Small intestine (tissue), 7 donors: ENCODE data around the gene USF3. TPM values are rescaled to one million over a fixed set of nuclear protein-coding genes. Genes with fewer than 3 reads are reported as not detected.
A peak's percentile ranks its signal among the peaks of the same experiment; 100 is the strongest.

Experiments used
- DNase-seq, 2 donors: peaks; one replicate each; pipeline versions ENCODE4 v3.0.0 to v3.0.0-alpha.2; 2013
- FAIRE-seq: peaks from 2 replicates; lab custom pipeline; 2012; peaks lifted over from hg19 to GRCh38; lab: Jason Lieb, UNC
- H3K27ac ChIP-seq, 3 donors: one replicate each; pipeline ENCODE4 v1.5.1; 2013; ENCODE audit warnings: low read length in 2 of 3, mild to moderate bottlenecking in 2 of 3, control low read depth in 1 of 3, inconsistent platforms in 1 of 3, low read depth in 1 of 3, moderate library complexity in 1 of 3
- H3K27me3 ChIP-seq, 3 donors: one replicate each; pipeline ENCODE4 v1.6.1; 2013; ENCODE audit warnings: low read length in 3 of 3, inconsistent platforms in 1 of 3; ENCODE audit not compliant: control insufficient read depth in 3 of 3, insufficient read depth in 3 of 3
- H3K36me3 ChIP-seq, 3 donors: one replicate each; pipeline ENCODE4 v1.6.1; 2013; ENCODE audit warnings: low read length in 3 of 3, inconsistent platforms in 1 of 3, low read depth in 1 of 3, mild to moderate bottlenecking in 1 of 3, moderate library complexity in 1 of 3; ENCODE audit not compliant: control insufficient read depth in 3 of 3, insufficient read depth in 2 of 3
- H3K4me1 ChIP-seq, 3 donors: one replicate each; pipeline ENCODE4 v1.6.1; 2013; ENCODE audit warnings: low read length in 2 of 3, inconsistent platforms in 1 of 3, low read depth in 1 of 3, mild to moderate bottlenecking in 1 of 3, moderate library complexity in 1 of 3; ENCODE audit not compliant: control insufficient read depth in 3 of 3, insufficient read depth in 2 of 3
- H3K4me3 ChIP-seq, 3 donors: one replicate each; pipeline ENCODE4 v1.5.1; 2013; ENCODE audit warnings: low read length in 3 of 3, control low read depth in 1 of 3, inconsistent platforms in 1 of 3, low read depth in 1 of 3, mild to moderate bottlenecking in 1 of 3, moderate library complexity in 1 of 3
- H3K9me3 ChIP-seq, 2 donors: one replicate each; pipeline ENCODE4 v1.6.1; 2013; ENCODE audit warnings: low read depth in 1 of 2, low read length in 1 of 2; ENCODE audit not compliant: control insufficient read depth in 2 of 2, insufficient read depth in 1 of 2
- WGBS, 3 donors: extraction: QIAGEN DNeasy Blood & Tissue Kit; methylation state at CpG; one replicate each; pipeline ENCODE4 v1.1.7; 2013; 5-methylcytosine and 5-hydroxymethylcytosine counted together
- polyA plus RNA-seq, 4 donors: library from polyadenylated mRNA; stranded (reverse) in 3 of 4; unstranded in 1 of 4; fragments of 200-250 nt in 3 of 4; fragments of 120-200 nt in 1 of 4; gene quantifications; one replicate each; pipeline versions ENCODE4 v1.2.1 to v1.2.3, GENCODE V29; 2013
- donor health status: healthy with polysubstance abuse.
- donor health status: control.
- donor health status: control.
- donor health status: Bipolar disorder and iron deficiency.
- donor health status: healthy.

The USF3 gene
- polyA plus RNA-seq, 4 donors = 3.2 to 17.2 (median 7.4) TPM

DNA sequence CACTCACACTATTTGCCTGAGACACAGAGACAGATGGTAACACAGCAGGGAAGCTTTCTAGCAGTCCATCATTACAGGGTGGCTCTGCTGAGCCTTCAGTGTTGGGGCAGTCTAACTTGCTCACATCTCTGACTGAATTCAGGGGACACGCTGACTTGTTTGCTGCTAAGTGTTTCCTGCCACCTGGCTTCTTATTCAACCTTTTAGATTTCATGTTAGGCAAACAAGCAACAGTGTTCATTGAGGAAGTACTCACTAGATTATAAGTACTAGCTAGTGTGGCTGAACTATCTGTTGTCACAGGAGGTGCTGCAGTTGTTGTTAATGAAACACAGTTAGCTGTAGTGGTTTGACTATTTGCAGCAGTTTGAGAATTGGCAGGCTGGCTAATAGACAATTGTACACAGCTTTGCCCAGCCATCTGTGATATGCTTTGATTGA is 37.3 kb downstream of the USF3 start:
- no peaks in the 10 kb centered on the region for H3K27me3 ChIP-seq
- DNase-seq (no peak), FAIRE-seq (no peak)
- H3K4me3 ChIP-seq = no peak overlapping the region
- peaks cover 5 to 31% (median 14%) of the 10 kb centered on the region in 3 donors for H3K36me3 ChIP-seq
- H3K4me1 ChIP-seq = peaks cover 0 to 8% (median 0%) of the 10 kb centered on the region in 3 donors
- WGBS, 3 donors = 81 to 100% (median 89%) methylated on average over 1 of the region's 1 CpG
- H3K9me3 ChIP-seq = no peaks in the 10 kb centered on the region
- no peak overlapping the region for H3K27ac ChIP-seq

DNA sequence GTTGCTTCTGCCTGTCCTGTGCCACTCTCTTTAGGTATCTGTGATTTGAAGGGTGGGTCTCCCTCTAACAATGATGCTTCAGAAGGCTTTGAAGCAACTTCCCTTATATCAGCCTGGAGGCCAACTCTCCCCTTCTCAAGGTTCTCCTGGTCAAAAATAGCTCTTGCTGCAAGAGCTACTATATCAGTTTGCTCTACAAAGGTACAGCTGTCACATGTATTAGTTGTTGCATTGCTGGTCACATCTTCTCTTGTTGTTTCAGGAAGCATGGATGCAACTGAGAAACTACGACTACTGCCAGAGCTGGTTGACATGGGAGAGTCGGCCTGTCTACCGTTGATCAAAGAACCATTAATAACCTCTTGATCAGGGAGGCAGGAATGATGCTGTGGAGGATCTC is 38.3 kb downstream of the USF3 start:
- H3K9me3 ChIP-seq = no peaks in the 10 kb centered on the region
- H3K27me3 ChIP-seq = no peaks in the 10 kb centered on the region
- H3K36me3 ChIP-seq = peaks cover 5 to 31% (median 12%) of the 10 kb centered on the region in 3 donors
- no peaks in the 10 kb centered on the region for H3K4me1 ChIP-seq
- no peak overlapping the region for H3K27ac ChIP-seq
- no peak for FAIRE-seq
- DNase-seq = no peak
- no peak overlapping the region for H3K4me3 ChIP-seq
- 96 to 98% (median 97%) methylated on average over 3 of the region's 3 CpGs for WGBS, 3 donors

DNA sequence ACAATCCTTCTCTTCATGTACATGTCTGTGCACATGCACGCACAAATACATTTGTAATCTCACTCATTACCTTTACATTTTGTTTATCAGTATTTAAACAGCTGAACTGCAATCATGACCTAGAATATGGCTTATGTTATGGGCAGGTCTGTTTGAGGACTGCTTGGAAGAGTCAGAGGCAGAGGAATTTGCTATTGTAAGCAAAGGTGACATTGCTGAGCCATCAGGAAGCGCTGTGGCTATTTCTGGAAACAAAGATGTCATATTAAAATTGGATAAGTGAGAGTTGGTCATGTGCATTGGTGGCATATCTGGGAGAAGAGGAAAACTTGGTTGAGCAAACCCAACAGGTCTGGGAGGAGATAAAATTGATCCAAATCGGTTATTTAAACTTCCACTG is 41.6 kb downstream of the USF3 start:
- 82 to 84% (median 83%) methylated on average over 3 of the region's 3 CpGs for WGBS, 3 donors
- FAIRE-seq (no peak), DNase-seq (peak in 1 of 2 donors; percentile 35)
- H3K4me1 ChIP-seq = no peaks in the 10 kb centered on the region
- no peaks in the 10 kb centered on the region for H3K9me3 ChIP-seq
- no peaks in the 10 kb centered on the region for H3K27me3 ChIP-seq
- peak overlapping the region in 1 of 3 donors; percentile 7 for H3K27ac ChIP-seq
- no peak overlapping the region for H3K4me3 ChIP-seq
- peaks cover 3 to 22% (median 6%) of the 10 kb centered on the region in 3 donors for H3K36me3 ChIP-seq

DNA sequence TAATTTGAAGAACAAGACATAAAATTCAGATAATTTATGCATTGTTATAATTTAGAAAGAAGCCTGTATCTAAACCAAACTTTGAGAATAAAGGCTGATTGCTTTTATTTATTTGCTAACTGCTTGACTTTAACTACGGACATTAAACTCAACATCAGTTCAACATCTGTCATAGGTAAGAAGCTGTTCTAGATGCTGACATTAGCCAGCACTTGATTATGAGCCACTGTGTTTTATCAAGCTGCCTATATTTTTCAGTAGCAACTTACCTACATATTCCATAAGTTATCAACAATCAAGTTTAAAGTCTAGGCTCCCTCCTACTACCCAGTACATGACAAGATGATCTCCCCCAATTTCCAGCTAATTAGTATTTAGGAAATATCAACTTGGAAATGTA is 42.1 kb downstream of the USF3 start:
- H3K27ac ChIP-seq = no peak overlapping the region
- no peak overlapping the region for H3K4me3 ChIP-seq
- H3K36me3 ChIP-seq = peaks cover 0 to 19% (median 1%) of the 10 kb centered on the region in 3 donors
- no peak for DNase-seq
- FAIRE-seq = no peak
- H3K27me3 ChIP-seq = no peaks in the 10 kb centered on the region
- no peaks in the 10 kb centered on the region for H3K9me3 ChIP-seq
- H3K4me1 ChIP-seq = no peaks in the 10 kb centered on the region
- WGBS, 3 donors = 83 to 88% (median 85%) methylated on average over 1 of the region's 1 CpG

DNA sequence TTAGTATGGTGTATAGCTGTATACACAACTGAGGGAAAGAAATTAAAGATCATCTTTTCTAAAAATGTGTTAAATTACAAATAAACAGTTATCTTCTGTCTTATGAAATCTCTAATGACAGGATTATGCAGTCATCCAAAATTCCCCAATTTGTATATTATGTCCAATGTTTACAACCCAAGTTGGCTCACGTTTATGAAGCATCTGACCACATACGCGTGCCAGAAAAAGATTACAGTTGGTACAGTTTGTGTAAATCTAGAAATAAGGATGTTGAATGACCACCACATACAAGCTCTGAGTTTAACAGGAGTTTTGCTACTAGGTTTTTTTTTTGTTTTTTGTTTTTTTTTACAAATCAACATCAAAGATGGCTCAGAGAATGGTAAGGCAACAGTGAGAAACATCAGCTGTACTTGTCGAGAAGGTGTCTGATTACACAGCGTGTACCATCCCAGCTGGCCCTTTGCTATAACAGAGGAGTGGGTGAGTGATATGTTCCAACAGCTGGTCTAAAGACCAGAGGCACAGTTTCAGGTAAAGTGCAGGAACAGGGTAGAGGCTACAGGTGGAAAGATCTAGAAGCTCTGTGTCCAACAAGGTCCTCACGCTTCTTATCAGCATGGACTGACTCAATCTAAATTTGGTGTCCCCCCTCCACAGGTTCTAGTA is 47.1 kb downstream of the USF3 start:
- Histone ChIP-seq H3K27me3 (no peaks in the 10 kb centered on the region), H3K36me3 (peaks cover 0 to 1% (median 0%) of the 10 kb centered on the region in 3 donors), H3K4me3 (no peak overlapping the region), H3K27ac (no peak overlapping the region), H3K4me1 (no peaks in the 10 kb centered on the region), H3K9me3 (peaks cover 0 to 9% of the 10 kb centered on the region in 2 donors)
- no peak for DNase-seq
- FAIRE-seq = no peak
- 82 to 93% (median 83%) methylated on average over 6 of the region's 6 CpGs for WGBS, 3 donors

DNA sequence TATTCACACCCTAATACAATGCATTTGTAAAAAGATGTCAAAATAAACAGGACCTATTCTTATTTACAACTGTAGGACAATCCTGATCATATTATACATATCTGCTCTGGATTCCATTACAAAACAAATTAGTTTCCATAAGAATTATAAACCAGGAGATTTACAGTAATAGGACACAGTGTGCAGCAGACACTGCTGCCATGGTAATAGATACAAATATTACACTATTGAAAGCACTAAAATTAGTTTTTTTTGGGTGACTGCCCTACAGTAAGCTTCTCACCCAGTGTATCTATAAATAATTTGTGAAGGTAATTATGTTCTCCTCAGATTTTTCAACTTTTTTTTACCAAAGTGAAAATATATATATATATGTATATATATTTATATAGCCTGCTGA is 47.9 kb downstream of the USF3 start:
- H3K9me3 ChIP-seq = peaks cover 0 to 15% of the 10 kb centered on the region in 2 donors
- DNase-seq = no peak
- H3K4me3 ChIP-seq = no peak overlapping the region
- FAIRE-seq = no peak
- H3K27ac ChIP-seq = no peak overlapping the region
- H3K4me1 ChIP-seq = no peaks in the 10 kb centered on the region
- no peaks in the 10 kb centered on the region for H3K27me3 ChIP-seq
- peaks cover 0 to 1% (median 0%) of the 10 kb centered on the region in 3 donors for H3K36me3 ChIP-seq

DNA sequence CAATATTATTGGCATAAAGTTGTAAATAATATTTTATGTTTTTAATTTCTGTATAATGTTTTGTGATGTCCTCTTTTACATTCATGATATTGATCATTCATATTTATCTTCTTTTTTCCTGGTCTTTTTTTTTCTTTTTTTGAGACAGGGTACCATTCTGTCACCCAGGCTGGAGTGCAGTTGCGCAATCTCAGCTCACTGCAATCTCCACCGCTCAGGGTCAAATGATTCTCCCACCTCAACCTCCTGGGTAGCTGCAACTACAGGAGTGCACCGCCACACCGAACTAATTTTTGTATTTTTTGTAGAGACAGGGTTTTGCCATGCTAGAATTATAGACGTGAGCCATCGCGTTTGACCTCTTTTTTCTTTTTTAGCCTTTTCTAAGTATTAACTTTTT is 52.9 kb downstream of the USF3 start:
- no peaks in the 10 kb centered on the region for H3K36me3 ChIP-seq
- H3K27me3 ChIP-seq = no peaks in the 10 kb centered on the region
- DNase-seq (no peak), FAIRE-seq (no peak)
- 97 to 99% (median 98%) methylated on average over 7 of the region's 7 CpGs for WGBS, 3 donors
- H3K9me3 ChIP-seq = peaks cover 0 to 16% of the 10 kb centered on the region in 2 donors
- H3K4me1 ChIP-seq = no peaks in the 10 kb centered on the region
- H3K27ac ChIP-seq = no peak overlapping the region
- H3K4me3 ChIP-seq = no peak overlapping the region

DNA sequence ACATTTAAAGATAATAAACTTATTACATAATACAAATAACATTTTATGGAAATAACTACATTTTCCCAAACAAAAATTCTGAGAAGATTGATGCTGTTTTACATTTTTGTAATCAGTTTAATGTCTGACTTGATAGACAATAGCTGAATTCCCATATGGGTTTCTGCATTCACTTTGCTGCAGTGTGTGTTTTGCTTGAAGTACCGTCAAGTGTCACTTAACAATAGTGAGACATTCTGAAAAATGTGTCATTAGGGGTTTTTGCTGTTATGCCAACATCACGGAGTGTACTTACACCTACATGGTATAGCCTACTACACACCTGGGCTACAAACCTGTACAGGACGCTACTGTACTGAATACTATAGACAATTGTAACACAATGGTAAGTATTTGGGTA is 57.5 kb downstream of the USF3 start:
- DNase-seq (no peak), FAIRE-seq (no peak)
- WGBS, 3 donors = 91 to 94% (median 91%) methylated on average over 3 of the region's 3 CpGs
- Histone ChIP-seq H3K36me3 (no peaks in the 10 kb centered on the region), H3K9me3 (peaks cover 0 to 4% of the 10 kb centered on the region in 2 donors), H3K4me3 (no peak overlapping the region), H3K27ac (no peak overlapping the region), H3K4me1 (no peaks in the 10 kb centered on the region), H3K27me3 (no peaks in the 10 kb centered on the region)

DNA sequence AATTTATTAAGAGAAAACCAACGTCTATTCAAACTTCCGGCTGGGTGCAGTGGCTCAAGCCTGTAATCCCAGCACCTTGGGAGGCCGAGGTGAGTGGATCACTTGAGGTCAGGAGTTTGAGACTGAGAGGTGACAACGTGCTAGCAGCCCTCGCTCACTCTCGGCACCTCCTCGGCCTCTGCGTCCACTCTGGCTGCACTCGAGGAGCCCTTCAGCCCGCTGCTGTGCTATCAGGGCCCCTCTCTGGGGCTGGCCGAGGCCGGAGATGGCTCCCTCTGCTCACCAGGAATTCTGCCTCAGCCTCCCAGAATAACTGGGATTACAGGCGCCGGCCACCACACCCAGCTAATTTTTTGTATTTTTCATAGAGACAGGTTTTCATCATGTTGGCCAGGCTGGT is 58.7 kb downstream of the USF3 start:
- no peak overlapping the region for H3K4me3 ChIP-seq
- FAIRE-seq (no peak), DNase-seq (no peak)
- WGBS, 3 donors = 94 to 97% (median 94%) methylated on average over 14 of the region's 14 CpGs
- no peaks in the 10 kb centered on the region for H3K9me3 ChIP-seq
- H3K27ac ChIP-seq = no peak overlapping the region
- H3K36me3 ChIP-seq = no peaks in the 10 kb centered on the region
- H3K27me3 ChIP-seq = no peaks in the 10 kb centered on the region
- no peaks in the 10 kb centered on the region for H3K4me1 ChIP-seq
